ENCODE results near the gene MAST2. TPM values are rescaled to one million over a fixed set of nuclear protein-coding genes. Genes with fewer than 3 reads are reported as not detected.

MAST2 gene
- total and polyA plus RNA-seq, 9 of the 15 experiments (the other 6 are each of a cell fraction or from before 2014, with no cell fraction given): 0.73 to 32.0 (median 17.8) TPM

DNA sequence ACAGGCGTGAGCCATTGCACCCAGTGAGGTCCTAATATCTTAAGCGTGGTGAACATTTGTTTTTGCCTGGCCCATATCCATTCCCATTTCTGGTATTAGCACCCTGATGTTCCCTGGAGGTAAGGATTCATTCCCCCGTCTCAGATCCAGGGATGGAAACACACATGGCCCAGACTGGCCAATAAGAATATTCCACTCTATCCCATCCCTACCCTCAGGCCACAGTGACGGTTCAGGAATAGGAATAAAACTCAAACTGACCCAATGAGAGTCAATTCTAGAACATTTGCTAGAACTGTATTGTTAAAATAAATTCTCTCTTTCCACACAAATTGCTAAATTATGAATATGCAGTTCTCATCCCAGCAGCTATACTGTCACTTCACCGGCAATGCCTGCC is 252.9 kb downstream of the MAST2 start:
- H3K4me3 ChIP-seq: no peak overlapping the region
- 84% methylated on average over 5 of the region's 5 CpGs for WGBS (ENCODE audit: insufficient coverage, low coverage, missing lambda C conversion rate)
- no peak for DNase-seq (ENCODE audit: extremely low read depth in 1 of 4, low spot score in 3 of 4)
- in situ Hi-C loops (cut with MboI) (no loop called here), intact Hi-C loops (cut with micrococcal nuclease) (no loop called here)
- H3K4me2 ChIP-seq (ENCODE audit: insufficient read depth, low read length): no peak overlapping the region
- FAIRE-seq: no peak
- no peaks in the 10 kb centered on the region for H3K79me2 ChIP-seq (ENCODE audit: control insufficient read depth, insufficient read depth, low read length)
- no peaks in the 10 kb centered on the region for H4K20me1 ChIP-seq (replicated peaks; ENCODE audit: control insufficient read depth, insufficient read depth, low read length)
- H3K9me1 ChIP-seq (ENCODE audit: control insufficient read depth, insufficient read depth, low read length): no peaks in the 10 kb centered on the region
- H3K27me3 ChIP-seq (ENCODE audit: control insufficient read depth in 2 of 2, insufficient read depth in 2 of 2, low read length in 2 of 2): no peaks in the 10 kb centered on the region
- no TSS peak for BruUV-seq (replicated peaks)
- H3K9ac ChIP-seq (ENCODE audit: insufficient read depth in 1 of 2, low read depth in 2 of 2, low read length in 2 of 2): no peak overlapping the region
- peaks cover 0 to 10% of the 10 kb centered on the region in 2 experiments; a peak in 3 of 5 replicates for H3K4me1 ChIP-seq (replicated peaks in 1 of 2; ENCODE audit: control insufficient read depth in 2 of 2, insufficient read depth in 2 of 2, low read length in 2 of 2)
- H3K9me3 ChIP-seq (replicated peaks; ENCODE audit: control insufficient read depth, insufficient read depth, low read depth, low read length): no peaks in the 10 kb centered on the region
- H3K36me3 ChIP-seq (ENCODE audit: control insufficient read depth, insufficient read depth, low read length): peaks cover under 1% of the 10 kb centered on the region; the same call in 1 of the 3 replicates
- H3K27ac ChIP-seq (ENCODE audit: extremely low read depth, low read depth, low read length): no peak overlapping the region
- TF ChIP-seq ZNF121 (CRISPR knock-in tag; conservative IDR thresholded peaks at IDR 0.05) (no peak), POLR2H (tag; IDR thresholded peaks at IDR 0.05; ENCODE audit: low read depth) (no peak), BRF1 (IDR thresholded peaks at IDR 0.05; ENCODE audit: borderline replicate concordance, extremely low read depth, insufficient read length) (no peak), HDAC3 (IDR thresholded peaks at IDR 0.05; ENCODE audit: borderline replicate concordance, partially characterized antibody) (no peak), FOS (IDR thresholded peaks at IDR 0.05; ENCODE audit: extremely low read depth, insufficient read length) (no peak), TAL1 (IDR thresholded peaks at IDR 0.05) (no peak), HMG20B (CRISPR knock-in tag; IDR thresholded peaks at IDR 0.05) (no peak), ZNF239 (CRISPR knock-in tag; IDR thresholded peaks at IDR 0.05) (no peak), E2F3 (CRISPR knock-in tag; IDR thresholded peaks at IDR 0.05) (no peak), DACH1 (IDR thresholded peaks at IDR 0.05; ENCODE audit: partially characterized antibody) (no peak), ZNF175 (CRISPR knock-in tag; IDR thresholded peaks at IDR 0.05; ENCODE audit: low read depth) (no peak), GABPB1 (CRISPR knock-in tag; IDR thresholded peaks at IDR 0.05) (no peak), MAFK (IDR thresholded peaks at IDR 0.05; ENCODE audit: low read length) (no peak), ZNF695 (CRISPR knock-in tag; IDR thresholded peaks at IDR 0.05) (no peak), TEAD1 (CRISPR knock-in tag; IDR thresholded peaks at IDR 0.05) (no peak), NR3C1 (CRISPR knock-in tag; IDR thresholded peaks at IDR 0.05) (no peak), GABPB2 (CRISPR knock-in tag; conservative IDR thresholded peaks at IDR 0.05) (no peak)
- TF ChIP-seq, protein P1, sequence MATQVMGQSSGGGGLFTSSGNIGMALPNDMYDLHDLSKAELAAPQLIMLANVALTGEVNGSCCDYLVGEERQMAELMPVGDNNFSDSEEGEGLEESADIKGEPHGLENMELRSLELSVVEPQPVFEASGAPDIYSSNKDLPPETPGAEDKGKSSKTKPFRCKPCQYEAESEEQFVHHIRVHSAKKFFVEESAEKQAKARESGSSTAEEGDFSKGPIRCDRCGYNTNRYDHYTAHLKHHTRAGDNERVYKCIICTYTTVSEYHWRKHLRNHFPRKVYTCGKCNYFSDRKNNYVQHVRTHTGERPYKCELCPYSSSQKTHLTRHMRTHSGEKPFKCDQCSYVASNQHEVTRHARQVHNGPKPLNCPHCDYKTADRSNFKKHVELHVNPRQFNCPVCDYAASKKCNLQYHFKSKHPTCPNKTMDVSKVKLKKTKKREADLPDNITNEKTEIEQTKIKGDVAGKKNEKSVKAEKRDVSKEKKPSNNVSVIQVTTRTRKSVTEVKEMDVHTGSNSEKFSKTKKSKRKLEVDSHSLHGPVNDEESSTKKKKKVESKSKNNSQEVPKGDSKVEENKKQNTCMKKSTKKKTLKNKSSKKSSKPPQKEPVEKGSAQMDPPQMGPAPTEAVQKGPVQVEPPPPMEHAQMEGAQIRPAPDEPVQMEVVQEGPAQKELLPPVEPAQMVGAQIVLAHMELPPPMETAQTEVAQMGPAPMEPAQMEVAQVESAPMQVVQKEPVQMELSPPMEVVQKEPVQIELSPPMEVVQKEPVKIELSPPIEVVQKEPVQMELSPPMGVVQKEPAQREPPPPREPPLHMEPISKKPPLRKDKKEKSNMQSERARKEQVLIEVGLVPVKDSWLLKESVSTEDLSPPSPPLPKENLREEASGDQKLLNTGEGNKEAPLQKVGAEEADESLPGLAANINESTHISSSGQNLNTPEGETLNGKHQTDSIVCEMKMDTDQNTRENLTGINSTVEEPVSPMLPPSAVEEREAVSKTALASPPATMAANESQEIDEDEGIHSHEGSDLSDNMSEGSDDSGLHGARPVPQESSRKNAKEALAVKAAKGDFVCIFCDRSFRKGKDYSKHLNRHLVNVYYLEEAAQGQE (IDR thresholded peaks at IDR 0.05; ENCODE audit: borderline replicate concordance): no peak
- TF ChIP-seq, protein P1 (CRISPR knock-in tag; IDR thresholded peaks at IDR 0.05; ENCODE audit: low read depth): no peak
- POLR2A ChIA-PET: no interaction called here
- CTCF ChIA-PET (ENCODE audit: low intra/inter-chr PET ratio): no interaction called here
- no peak overlapping the region for H2AFZ ChIP-seq (ENCODE audit: low read depth, low read length)
- no peak for ATAC-seq
